ENCODE results near the gene TBX22.
"Not testable (repeated sequence)": the region's sequence is repeated elsewhere in the genome, so short reads cannot be mapped to it uniquely, and the experiment has no call there.

The TBX22 gene

GRCh38 chrX:80014141-80014940, at the start of gene TBX22:
Gene TBX22 (plus strand): TSS chrX:80014753. CDS start chrX:80022270, 7,517 bp downstream.
- no peak for DNase-seq

DNA sequence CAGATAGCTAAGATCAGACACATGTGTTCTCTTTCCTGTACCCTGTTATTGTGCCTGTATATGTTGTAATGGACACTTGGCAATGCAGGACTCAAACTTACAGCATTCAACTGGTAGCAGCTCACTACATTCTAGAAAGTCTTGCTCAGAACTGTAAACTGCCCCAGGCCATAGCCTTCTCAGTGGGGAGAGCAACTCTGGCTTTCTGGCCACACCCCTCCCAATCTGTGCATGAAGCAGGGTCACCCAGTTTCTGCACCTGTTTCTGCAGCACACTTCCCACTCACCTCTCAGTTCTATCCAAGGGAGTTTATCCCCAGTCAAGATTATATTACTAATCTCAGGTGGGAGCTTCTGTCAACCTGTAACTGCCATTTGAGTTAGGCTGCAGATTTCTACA, 38.9 kb upstream of the TBX22 start:
- DNase-seq: no peak

DNA sequence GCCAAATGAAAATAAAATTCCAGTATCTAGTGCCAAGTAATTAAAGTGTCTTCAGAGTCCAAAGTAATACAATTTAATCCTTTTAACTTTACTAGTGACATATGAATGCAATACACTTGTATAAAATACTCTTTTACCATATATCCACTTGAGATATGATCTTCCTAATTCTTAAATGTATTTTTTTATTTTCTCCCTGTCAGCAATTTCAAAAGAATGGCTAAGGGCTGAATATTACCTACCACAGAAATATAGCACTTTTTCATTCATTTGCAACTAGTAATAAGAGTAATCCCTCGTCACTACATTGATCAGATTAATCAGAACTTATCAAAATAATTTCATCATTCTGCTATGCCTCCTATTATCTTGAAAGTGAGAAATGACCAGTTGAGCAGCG, 10.1 kb upstream of the TBX22 start:
- DNase-seq: no peak

DNA sequence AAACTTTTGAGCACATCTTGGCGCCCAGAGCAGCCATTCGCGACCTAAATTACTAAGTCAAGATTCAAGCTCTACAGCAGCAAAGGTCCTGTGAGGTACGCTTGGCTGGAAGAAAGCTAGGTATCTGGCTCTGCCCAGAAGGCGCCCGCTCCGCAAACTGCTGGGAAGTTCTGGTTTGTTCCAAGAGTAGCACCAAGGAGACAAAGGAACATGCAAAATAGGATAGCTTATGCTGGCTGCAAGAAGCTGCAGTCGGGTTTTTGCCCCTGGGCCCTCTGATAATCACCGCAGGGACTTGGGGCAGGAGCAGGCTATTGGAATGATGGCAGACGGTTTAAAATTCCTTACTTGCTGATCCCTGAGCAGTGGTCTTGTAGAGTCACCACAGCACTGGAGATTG, 3.0 kb upstream of the TBX22 start:
- DNase-seq: no peak

DNA sequence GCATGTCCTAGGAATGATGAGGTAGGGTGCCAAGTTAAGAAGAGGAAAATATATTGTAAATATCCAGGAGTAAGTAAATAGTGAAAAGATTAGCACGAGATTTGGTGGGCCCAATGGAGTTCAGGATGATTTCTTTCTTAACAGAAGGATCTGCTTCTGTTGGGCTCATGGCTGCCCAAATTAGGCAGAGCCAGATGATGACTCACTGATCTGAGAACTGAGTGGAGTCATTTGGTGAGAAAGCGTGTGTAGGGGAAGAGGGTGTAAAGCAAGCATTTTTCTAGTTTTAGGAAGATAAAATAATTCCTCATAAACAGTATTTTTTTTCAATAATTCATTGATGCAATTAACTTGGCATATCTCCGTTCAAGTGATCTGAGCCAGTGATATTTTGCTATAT, 1.6 kb downstream of the TBX22 start:
- DNase-seq: no peak

- no peak for DNase-seq
Measured at GRCh38 chrX:80021621-80022020, 7.1 kb downstream of the TBX22 start.

GRCh38 chrX:80022363-80023031, 7.9 kb downstream of the TBX22 start:
- no peak for DNase-seq

GRCh38 chrX:80026116-80026515, 11.6 kb downstream of the TBX22 start:
- no peak for DNase-seq

DNA sequence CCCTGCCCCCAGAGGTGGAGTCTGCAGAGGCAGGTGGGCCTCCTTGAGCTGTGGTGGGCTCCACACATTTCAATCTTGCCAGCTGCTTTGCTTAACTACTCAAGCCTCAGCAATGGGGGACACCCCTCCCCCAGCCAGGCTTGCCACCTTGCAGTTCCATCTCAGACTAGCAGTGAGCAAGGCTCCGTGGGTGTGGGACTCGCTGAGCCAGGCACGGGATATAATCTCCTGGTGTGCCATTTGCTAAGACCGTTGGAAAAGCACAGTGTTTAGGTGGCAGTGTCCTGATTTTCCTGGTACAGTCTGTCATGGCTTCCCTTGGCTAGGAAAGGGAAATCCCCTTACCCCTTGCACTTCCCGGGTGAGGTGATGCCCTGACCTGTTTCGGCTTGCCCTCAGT, 51.6 kb downstream of the TBX22 start:
- not testable (repeated sequence) for DNase-seq

DNA sequence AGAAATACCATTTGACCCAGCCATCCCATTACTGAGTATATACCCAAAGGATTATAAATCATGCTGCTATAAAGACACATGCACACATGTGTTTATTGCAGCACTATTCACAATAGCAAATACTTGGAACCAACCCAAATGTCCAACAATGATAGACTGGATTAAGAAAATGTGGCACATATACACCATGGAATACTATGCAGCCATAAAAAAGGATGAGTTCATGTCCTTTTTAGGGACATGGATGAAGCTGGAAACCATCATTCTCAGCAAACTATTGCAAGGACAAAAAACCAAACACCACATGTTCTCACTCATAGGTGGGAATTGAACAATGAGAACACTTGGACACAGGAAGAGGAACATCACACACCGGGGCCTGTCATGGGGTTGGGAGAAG, 61.1 kb downstream of the TBX22 start:
- not testable (repeated sequence) for DNase-seq
